GM23338 (cell line): ENCODE results near the gene CACNA2D3. TPM values are rescaled to one million over a fixed set of nuclear protein-coding genes. Genes with fewer than 3 reads are reported as not detected.

Experiments
- ATAC-seq: fragments of 200-7000 bp; cut with Tn5 transposase; 3 replicates; pipeline ENCODE4 v1.9.1; 2020
- DNase-seq: peaks from one replicate; pipeline ENCODE4 v3.0.0-alpha.2; 2015; ENCODE audit warnings: low spot score
- H2AFZ ChIP-seq: fragments of 200-600 bp; sonication (generic); 2 replicates; pipeline ENCODE4 v1.8.0; 2016; ENCODE audit warnings: antibody characterized with exemption, mild to moderate bottlenecking, moderate library complexity
- H3F3A ChIP-seq: fragments of 200-600 bp; sonication (generic); replicated peaks from 2 replicates; pipeline ENCODE4 v1.8.0; 2017; ENCODE audit warnings: antibody characterized with exemption, mixed run types, low read depth
- H3K27ac ChIP-seq: fragments of 200-600 bp; sonication (generic); 2 replicates; pipeline ENCODE4 v1.6.1; 2016; ENCODE audit warnings: low read depth
- H3K27me3 ChIP-seq: fragments of 200-600 bp; sonication (generic); 2 replicates; pipeline ENCODE4 v1.8.0; 2016; ENCODE audit warnings: mild to moderate bottlenecking, mixed run types, moderate library complexity; ENCODE audit not compliant: insufficient read depth
- H3K36me3 ChIP-seq: fragments of 200-600 bp; sonication (generic); 2 replicates; pipeline ENCODE4 v1.8.0; 2016; ENCODE audit warnings: mild to moderate bottlenecking; ENCODE audit not compliant: insufficient read depth
- H3K4me1 ChIP-seq: fragments of 200-600 bp; sonication (generic); 2 replicates; pipeline ENCODE4 v1.8.0; 2016; ENCODE audit warnings: mild to moderate bottlenecking, moderate library complexity; ENCODE audit not compliant: insufficient read depth
- H3K4me2 ChIP-seq: fragments of 200-600 bp; sonication (generic); 2 replicates; pipeline ENCODE4 v1.7.1; 2017; ENCODE audit warnings: mixed run types
- H3K4me3 ChIP-seq: fragments of 200-600 bp; sonication (generic); 2 replicates; pipeline ENCODE4 v1.6.1; 2016; ENCODE audit warnings: mixed run types
- H3K79me2 ChIP-seq: fragments of 200-600 bp; sonication (generic); replicated peaks from 2 replicates; pipeline ENCODE4 v1.8.0; 2017; ENCODE audit warnings: mild to moderate bottlenecking; ENCODE audit not compliant: insufficient read depth
- H3K9me2 ChIP-seq: fragments of 200-600 bp; sonication (generic); 2 replicates; pipeline ENCODE4 v1.8.0; 2017; ENCODE audit not compliant: insufficient read depth
- H4K20me1 ChIP-seq: fragments of 200-600 bp; sonication (generic); replicated peaks from 2 replicates; pipeline ENCODE4 v1.8.0; 2017; ENCODE audit warnings: mild to moderate bottlenecking; ENCODE audit not compliant: insufficient read depth
- H3K27ac Mint-ChIP-seq: 2 replicates; pipeline ENCODE4 v1.8.0; 2020; ENCODE audit warnings: inconsistent platforms, mild to moderate bottlenecking, moderate library complexity, mixed read lengths
- H3K27me3 Mint-ChIP-seq: 3 replicates; pipeline ENCODE4 v1.8.0; 2022; ENCODE audit warnings: low read depth, mild to moderate bottlenecking, moderate library complexity, mixed read lengths, inconsistent platforms; ENCODE audit not compliant: insufficient read depth, poor library complexity
- H3K36me3 Mint-ChIP-seq: 3 replicates; pipeline ENCODE4 v1.8.0; 2021; ENCODE audit warnings: low read depth, mild to moderate bottlenecking, inconsistent platforms, moderate library complexity, mixed read lengths
- H3K4me1 Mint-ChIP-seq: 3 replicates; pipeline ENCODE4 v1.8.0; 2020; ENCODE audit warnings: mild to moderate bottlenecking, inconsistent platforms, mixed read lengths
- H3K4me3 Mint-ChIP-seq: 3 replicates; pipeline ENCODE4 v1.8.0; 2021; ENCODE audit warnings: moderate library complexity, mild to moderate bottlenecking, inconsistent platforms, mixed read lengths
- H3K9me3 Mint-ChIP-seq: 3 replicates; pipeline ENCODE4 v1.8.0; 2020; ENCODE audit warnings: moderate library complexity, mild to moderate bottlenecking, inconsistent platforms, mixed read lengths
- ETS1 ChIP-seq: IDR thresholded peaks from 2 replicates; pipeline ENCODE4 v1.6.1; 2016; ENCODE audit warnings: antibody characterized with exemption
- EZH2phosphoT487 ChIP-seq: fragments of 200-600 bp; sonication (generic); IDR thresholded peaks from one replicate; pipeline ENCODE4 v1.8.1; 2018; ENCODE audit warnings: antibody characterized with exemption; ENCODE audit not compliant: unreplicated experiment
- POLR2AphosphoS5 ChIP-seq: IDR thresholded peaks from 2 replicates; pipeline ENCODE4 v1.6.1; 2016; ENCODE audit warnings: antibody characterized with exemption, low read depth
- STAT1 ChIP-seq: IDR thresholded peaks from one replicate; pipeline ENCODE4 v1.6.1; 2016; ENCODE audit warnings: antibody characterized with exemption; ENCODE audit not compliant: unreplicated experiment
- ZNF331 ChIP-seq: fragments of 250-450 bp; sonication (Bioruptor Pico); IDR thresholded peaks from 2 replicates; pipeline ENCODE4 v1.5.0; 2020; ENCODE audit warnings: low read depth, mild to moderate bottlenecking, moderate library complexity
- polyA plus RNA-seq: library from polyadenylated mRNA; unstranded; fragments of >200 nt; fragmentation: Nextera tagmentation; extraction: Ambion mirVana; gene quantifications from 2 replicates; pipeline ENCODE4 v1.2.1, GENCODE V29; 2016
- total RNA-seq: library from RNA; depleted of rRNA; stranded (reverse); fragments of >200 nt; shearing (Covaris generic); gene quantifications from 2 replicates; pipeline ENCODE4 v1.2.3, GENCODE V29; 2014
- TF ChIP-seq, protein P1 (sequence below), 2 experiments: fragments of 200-600 bp in 1 of 2; sonication (generic) in 1 of 2; conservative IDR thresholded peaks; 2 replicates each; pipeline versions ENCODE4 v1.5.1 to v1.6.1; 2016 to 2017; ENCODE audit warnings: antibody characterized with exemption in 2 of 2, low read depth in 2 of 2, mild to moderate bottlenecking in 2 of 2, moderate library complexity in 1 of 2
- TF ChIP-seq, protein P2 (sequence below): IDR thresholded peaks from one replicate; pipeline ENCODE4 v1.6.1; 2018; ENCODE audit warnings: antibody characterized with exemption; ENCODE audit not compliant: unreplicated experiment

The CACNA2D3 gene
- total and polyA plus RNA-seq, 2 experiments from 2014 or later = 2.2 to 2.3 TPM

DNA sequence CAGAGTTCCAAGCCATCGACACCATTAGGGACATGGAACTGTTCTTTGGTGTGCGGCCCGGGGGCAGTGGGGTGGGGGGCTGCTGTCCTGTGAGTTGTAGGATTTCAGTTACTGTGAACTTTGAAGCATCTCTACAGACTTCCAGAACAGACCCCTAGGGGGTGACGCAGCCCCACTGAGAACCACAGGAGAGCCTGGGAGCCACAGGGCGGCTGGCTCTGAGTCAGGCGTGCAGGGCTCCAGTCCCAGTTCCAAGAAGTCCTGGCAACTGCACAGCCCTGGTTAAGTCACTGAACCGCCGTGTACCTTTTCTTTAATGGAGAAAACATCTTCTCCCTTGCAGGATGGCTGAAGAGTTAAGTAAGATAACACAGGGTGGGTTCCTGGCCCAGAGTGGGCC lies 829.1 kb downstream of the CACNA2D3 start:
- no peak overlapping the region for H3K4me2 ChIP-seq
- Mint-ChIP-seq H3K4me3 (no peak overlapping the region), H3K4me1 (peaks cover 21% of the 10 kb centered on the region), H3K27ac (no peak overlapping the region), H3K27me3 (peaks cover 10% of the 10 kb centered on the region), H3K9me3 (no peaks in the 10 kb centered on the region), H3K36me3 (no peaks in the 10 kb centered on the region)
- no peaks in the 10 kb centered on the region for H3K79me2 ChIP-seq
- no peaks in the 10 kb centered on the region for H4K20me1 ChIP-seq
- no peaks in the 10 kb centered on the region for H3K27me3 ChIP-seq
- no peaks in the 10 kb centered on the region for H3K36me3 ChIP-seq
- TF ChIP-seq, protein P1, sequence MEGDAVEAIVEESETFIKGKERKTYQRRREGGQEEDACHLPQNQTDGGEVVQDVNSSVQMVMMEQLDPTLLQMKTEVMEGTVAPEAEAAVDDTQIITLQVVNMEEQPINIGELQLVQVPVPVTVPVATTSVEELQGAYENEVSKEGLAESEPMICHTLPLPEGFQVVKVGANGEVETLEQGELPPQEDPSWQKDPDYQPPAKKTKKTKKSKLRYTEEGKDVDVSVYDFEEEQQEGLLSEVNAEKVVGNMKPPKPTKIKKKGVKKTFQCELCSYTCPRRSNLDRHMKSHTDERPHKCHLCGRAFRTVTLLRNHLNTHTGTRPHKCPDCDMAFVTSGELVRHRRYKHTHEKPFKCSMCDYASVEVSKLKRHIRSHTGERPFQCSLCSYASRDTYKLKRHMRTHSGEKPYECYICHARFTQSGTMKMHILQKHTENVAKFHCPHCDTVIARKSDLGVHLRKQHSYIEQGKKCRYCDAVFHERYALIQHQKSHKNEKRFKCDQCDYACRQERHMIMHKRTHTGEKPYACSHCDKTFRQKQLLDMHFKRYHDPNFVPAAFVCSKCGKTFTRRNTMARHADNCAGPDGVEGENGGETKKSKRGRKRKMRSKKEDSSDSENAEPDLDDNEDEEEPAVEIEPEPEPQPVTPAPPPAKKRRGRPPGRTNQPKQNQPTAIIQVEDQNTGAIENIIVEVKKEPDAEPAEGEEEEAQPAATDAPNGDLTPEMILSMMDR (conservative IDR thresholded peaks at IDR 0.05; ENCODE audit: low read depth in 2 of 2) = peak; percentile 64 to 80
- TF ChIP-seq ETS1 = no peak
- no peak for TF ChIP-seq POLR2AphosphoS5
- TF ChIP-seq, protein P2, sequence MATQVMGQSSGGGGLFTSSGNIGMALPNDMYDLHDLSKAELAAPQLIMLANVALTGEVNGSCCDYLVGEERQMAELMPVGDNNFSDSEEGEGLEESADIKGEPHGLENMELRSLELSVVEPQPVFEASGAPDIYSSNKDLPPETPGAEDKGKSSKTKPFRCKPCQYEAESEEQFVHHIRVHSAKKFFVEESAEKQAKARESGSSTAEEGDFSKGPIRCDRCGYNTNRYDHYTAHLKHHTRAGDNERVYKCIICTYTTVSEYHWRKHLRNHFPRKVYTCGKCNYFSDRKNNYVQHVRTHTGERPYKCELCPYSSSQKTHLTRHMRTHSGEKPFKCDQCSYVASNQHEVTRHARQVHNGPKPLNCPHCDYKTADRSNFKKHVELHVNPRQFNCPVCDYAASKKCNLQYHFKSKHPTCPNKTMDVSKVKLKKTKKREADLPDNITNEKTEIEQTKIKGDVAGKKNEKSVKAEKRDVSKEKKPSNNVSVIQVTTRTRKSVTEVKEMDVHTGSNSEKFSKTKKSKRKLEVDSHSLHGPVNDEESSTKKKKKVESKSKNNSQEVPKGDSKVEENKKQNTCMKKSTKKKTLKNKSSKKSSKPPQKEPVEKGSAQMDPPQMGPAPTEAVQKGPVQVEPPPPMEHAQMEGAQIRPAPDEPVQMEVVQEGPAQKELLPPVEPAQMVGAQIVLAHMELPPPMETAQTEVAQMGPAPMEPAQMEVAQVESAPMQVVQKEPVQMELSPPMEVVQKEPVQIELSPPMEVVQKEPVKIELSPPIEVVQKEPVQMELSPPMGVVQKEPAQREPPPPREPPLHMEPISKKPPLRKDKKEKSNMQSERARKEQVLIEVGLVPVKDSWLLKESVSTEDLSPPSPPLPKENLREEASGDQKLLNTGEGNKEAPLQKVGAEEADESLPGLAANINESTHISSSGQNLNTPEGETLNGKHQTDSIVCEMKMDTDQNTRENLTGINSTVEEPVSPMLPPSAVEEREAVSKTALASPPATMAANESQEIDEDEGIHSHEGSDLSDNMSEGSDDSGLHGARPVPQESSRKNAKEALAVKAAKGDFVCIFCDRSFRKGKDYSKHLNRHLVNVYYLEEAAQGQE = no peak
- no peak for TF ChIP-seq EZH2phosphoT487
- H3K4me1 ChIP-seq = peaks cover 18% of the 10 kb centered on the region; the same call in 1 of the 2 replicates
- DNase-seq = peak; percentile 77
- peak; percentile 89 for ATAC-seq
- no peaks in the 10 kb centered on the region for H3F3A ChIP-seq
- peaks cover 14% of the 10 kb centered on the region for H3K9me2 ChIP-seq
- H3K4me3 ChIP-seq = no peak overlapping the region
- no peak overlapping the region for H2AFZ ChIP-seq
- no peak overlapping the region for H3K27ac ChIP-seq

GRCh38 chr3:54954022-54954421 lies 831.7 kb downstream of the CACNA2D3 start:
- TF ChIP-seq STAT1 = no peak
- no peak for TF ChIP-seq ETS1
- no peak for TF ChIP-seq ZNF331 (CRISPR knock-in tag)
- no peak for TF ChIP-seq POLR2AphosphoS5
- Mint-ChIP-seq H3K9me3 (no peaks in the 10 kb centered on the region), H3K4me1 (peaks cover 23% of the 10 kb centered on the region), H3K36me3 (no peaks in the 10 kb centered on the region), H3K4me3 (no peak overlapping the region), H3K27ac (peak overlapping the region; percentile 65; the same call in 1 of the 2 replicates), H3K27me3 (peaks cover 10% of the 10 kb centered on the region)
- ATAC-seq (peak; percentile 15), DNase-seq (peak; percentile 38)
- H4K20me1 ChIP-seq = no peaks in the 10 kb centered on the region
- no peaks in the 10 kb centered on the region for H3K79me2 ChIP-seq
- peak overlapping the region; percentile 86; the same call in 1 of the 2 replicates for H3K27ac ChIP-seq
- no peak overlapping the region for H3K4me3 ChIP-seq
- peaks cover 19% of the 10 kb centered on the region for H3K9me2 ChIP-seq
- H2AFZ ChIP-seq = no peak overlapping the region
- H3K4me2 ChIP-seq = peak overlapping the region; percentile 52
- H3K27me3 ChIP-seq = no peaks in the 10 kb centered on the region
- H3F3A ChIP-seq = no peaks in the 10 kb centered on the region
- peaks cover 20% of the 10 kb centered on the region; the same call in 1 of the 2 replicates for H3K4me1 ChIP-seq
- no peaks in the 10 kb centered on the region for H3K36me3 ChIP-seq
